Transverse colon (tissue), 4 donors: Measurements from ENCODE around the gene SWT1.

Source experiments
- CTCF ChIP-seq, 5 experiments: fragments of 200-600 bp in 3 of 5; fragments of 450-650 bp in 2 of 5; sonication (generic) in 3 of 5; IDR thresholded peaks; 1 replicate in 2 of 5; 2 replicates in 3 of 5; pipeline ENCODE4 v1.5.1; 2016 to 2017; ENCODE audit warnings: antibody characterized with exemption in 5 of 5, inconsistent platforms in 3 of 5, mild to moderate bottlenecking in 2 of 5, moderate library complexity in 1 of 5
- EP300 ChIP-seq: sonication (generic); formaldehyde crosslinking; IDR thresholded peaks from one replicate; pipeline ENCODE4 v1.6.1; 2017; ENCODE audit warnings: antibody characterized with exemption, low read depth
- POLR2A ChIP-seq: fragments of 450-650 bp; IDR thresholded peaks from one replicate; pipeline ENCODE4 v1.6.1; 2016; ENCODE audit warnings: antibody characterized with exemption, mild to moderate bottlenecking, moderate library complexity
- POLR2AphosphoS5 ChIP-seq, 3 donors: sonication (generic); formaldehyde crosslinking; IDR thresholded peaks; one replicate each; pipeline ENCODE4 v1.6.1; 2016; ENCODE audit warnings: antibody characterized with exemption in 3 of 3

GRCh38 chr1:185241127-185241526, 84.2 kb downstream of the SWT1 start:
- TF ChIP-seq CTCF (IDR thresholded peaks at IDR 0.05): no peak
- no peak for TF ChIP-seq POLR2A
- no peak for TF ChIP-seq POLR2AphosphoS5 (IDR thresholded peaks at IDR 0.05)
- TF ChIP-seq EP300: no peak
